ENCODE measurements around the gene PRKAG3. TPM values are rescaled to one million over a fixed set of nuclear protein-coding genes. Genes with fewer than 3 reads are reported as not detected.

Gene PRKAG3
- total and polyA plus RNA-seq, 8 donors: 0.08 TPM; not detected in 7

DNA sequence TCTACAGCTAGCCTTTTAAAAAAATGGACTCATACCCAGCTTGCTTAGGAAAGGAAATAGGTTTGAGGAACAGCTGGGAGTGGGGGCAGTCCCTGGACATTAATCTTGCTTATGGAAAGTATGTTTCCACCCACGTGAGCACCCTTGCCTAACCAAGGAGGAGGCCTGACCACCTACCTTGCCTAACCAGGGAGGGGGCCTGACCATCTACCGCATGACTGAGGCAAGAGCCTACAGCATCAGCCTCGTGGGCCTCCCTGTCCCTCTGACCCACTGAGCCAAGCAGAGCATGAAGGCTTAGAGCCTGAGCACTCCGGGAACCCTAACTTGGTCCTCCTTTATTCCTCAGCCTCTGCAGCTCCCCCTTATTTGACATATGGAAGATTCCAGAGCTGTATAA lies 20.2 kb downstream of the PRKAG3 start:
- Histone ChIP-seq H3K27ac (no peak overlapping the region), H3K27me3 (no peaks in the 10 kb centered on the region), H3K9me3 (no peaks in the 10 kb centered on the region), H3K4me3 (no peak overlapping the region), H3K36me3 (peaks cover 0 to 42% of the 10 kb centered on the region in 2 donors), H3K4me1 (peaks cover 0 to 24% of the 10 kb centered on the region in 2 donors)
- TF ChIP-seq, protein P1, sequence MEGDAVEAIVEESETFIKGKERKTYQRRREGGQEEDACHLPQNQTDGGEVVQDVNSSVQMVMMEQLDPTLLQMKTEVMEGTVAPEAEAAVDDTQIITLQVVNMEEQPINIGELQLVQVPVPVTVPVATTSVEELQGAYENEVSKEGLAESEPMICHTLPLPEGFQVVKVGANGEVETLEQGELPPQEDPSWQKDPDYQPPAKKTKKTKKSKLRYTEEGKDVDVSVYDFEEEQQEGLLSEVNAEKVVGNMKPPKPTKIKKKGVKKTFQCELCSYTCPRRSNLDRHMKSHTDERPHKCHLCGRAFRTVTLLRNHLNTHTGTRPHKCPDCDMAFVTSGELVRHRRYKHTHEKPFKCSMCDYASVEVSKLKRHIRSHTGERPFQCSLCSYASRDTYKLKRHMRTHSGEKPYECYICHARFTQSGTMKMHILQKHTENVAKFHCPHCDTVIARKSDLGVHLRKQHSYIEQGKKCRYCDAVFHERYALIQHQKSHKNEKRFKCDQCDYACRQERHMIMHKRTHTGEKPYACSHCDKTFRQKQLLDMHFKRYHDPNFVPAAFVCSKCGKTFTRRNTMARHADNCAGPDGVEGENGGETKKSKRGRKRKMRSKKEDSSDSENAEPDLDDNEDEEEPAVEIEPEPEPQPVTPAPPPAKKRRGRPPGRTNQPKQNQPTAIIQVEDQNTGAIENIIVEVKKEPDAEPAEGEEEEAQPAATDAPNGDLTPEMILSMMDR (IDR thresholded peaks at IDR 0.05): no peak
- ATAC-seq (peak; percentile 60), DNase-seq (peak in 1 of 4 donors; percentile 84)
- intact Hi-C loops (cut with DNase I): no loop called here

DNA sequence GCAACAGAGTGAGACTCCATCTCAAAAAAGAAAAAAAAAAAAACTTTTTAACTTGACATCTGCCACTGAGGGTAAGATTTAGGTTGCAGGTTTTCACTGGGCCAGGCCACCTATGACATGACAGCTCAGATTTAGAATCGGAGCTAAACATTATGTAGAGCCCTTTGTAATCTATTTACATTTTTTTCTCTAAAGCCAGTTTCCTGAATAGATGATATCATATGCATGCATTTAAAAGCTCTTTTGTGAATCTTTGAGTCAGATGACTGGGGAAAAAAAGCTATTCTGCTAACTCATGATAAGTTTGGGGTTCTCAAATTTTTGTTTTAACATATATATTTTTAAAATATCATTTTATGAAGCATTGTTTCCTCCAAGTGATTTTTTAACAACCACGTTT lies 21.3 kb downstream of the PRKAG3 start:
- no peak for ATAC-seq
- no peak overlapping the region for H3K27ac ChIP-seq
- peaks cover 0 to 34% of the 10 kb centered on the region in 2 donors for H3K36me3 ChIP-seq
- DNase-seq: no peak
- H3K9me3 ChIP-seq: no peaks in the 10 kb centered on the region
- H3K27me3 ChIP-seq: no peaks in the 10 kb centered on the region
- peaks cover 9 to 35% of the 10 kb centered on the region in 2 donors for H3K4me1 ChIP-seq
- TF ChIP-seq, protein P1 (IDR thresholded peaks at IDR 0.05): no peak
- intact Hi-C loops (cut with DNase I): no loop called here
- H3K4me3 ChIP-seq: no peak overlapping the region

DNA sequence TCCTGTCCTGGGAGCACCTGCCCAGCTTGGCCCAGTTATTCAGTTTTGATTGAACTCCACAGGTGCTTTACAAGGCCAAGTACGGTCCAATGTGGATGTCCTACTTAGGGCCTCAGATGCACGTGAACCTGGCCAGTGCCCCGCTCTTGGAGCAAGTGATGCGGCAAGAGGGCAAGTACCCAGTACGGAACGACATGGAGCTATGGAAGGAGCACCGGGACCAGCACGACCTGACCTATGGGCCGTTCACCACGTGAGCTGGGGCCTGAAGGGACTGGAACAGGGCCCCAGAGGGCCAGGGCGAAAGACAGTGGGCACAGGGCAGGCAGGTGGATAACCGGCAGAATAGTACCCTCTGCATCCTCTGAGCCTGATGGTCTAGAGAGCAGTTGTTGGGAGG lies 22.1 kb downstream of the PRKAG3 start:
- H3K4me1 ChIP-seq: peaks cover 11 to 35% of the 10 kb centered on the region in 2 donors
- ATAC-seq: no peak
- H3K4me3 ChIP-seq: no peak overlapping the region
- peaks cover 0 to 7% of the 10 kb centered on the region in 2 donors for H3K9me3 ChIP-seq
- H3K27ac ChIP-seq: no peak overlapping the region
- TF ChIP-seq, protein P1 (IDR thresholded peaks at IDR 0.05): no peak
- H3K36me3 ChIP-seq: peaks cover 0 to 26% of the 10 kb centered on the region in 2 donors
- intact Hi-C loops (cut with DNase I): no loop called here
- DNase-seq: no peak
- no peaks in the 10 kb centered on the region for H3K27me3 ChIP-seq

DNA sequence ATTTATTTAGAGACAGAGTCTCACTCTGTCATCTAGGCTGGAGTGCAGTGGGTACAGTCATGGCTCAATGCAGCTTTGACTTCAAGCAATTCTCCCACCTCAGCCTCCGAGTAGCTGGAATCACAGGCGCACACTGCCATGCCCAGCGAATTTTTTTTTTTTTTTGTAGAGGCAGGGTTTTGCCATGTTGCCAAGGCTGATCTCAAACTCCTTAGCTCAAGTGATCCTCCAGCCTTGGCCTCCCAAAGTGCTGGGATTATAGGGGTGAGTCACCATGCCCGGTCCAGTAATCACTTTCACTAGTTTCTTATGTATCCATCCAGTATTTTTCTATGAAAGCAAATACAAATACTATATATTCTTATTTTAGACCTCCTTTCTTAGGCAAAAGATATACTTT lies 24.0 kb downstream of the PRKAG3 start:
- Histone ChIP-seq H3K4me1 (peaks cover 11 to 41% of the 10 kb centered on the region in 2 donors), H3K4me3 (no peak overlapping the region), H3K36me3 (peaks cover 0 to 7% of the 10 kb centered on the region in 2 donors), H3K9me3 (peaks cover 0 to 13% of the 10 kb centered on the region in 2 donors), H3K27ac (no peak overlapping the region), H3K27me3 (no peaks in the 10 kb centered on the region)
- DNase-seq: no peak
- TF ChIP-seq, protein P1 (IDR thresholded peaks at IDR 0.05): no peak
- ATAC-seq: no peak
- intact Hi-C loops (cut with DNase I): no loop called here

DNA sequence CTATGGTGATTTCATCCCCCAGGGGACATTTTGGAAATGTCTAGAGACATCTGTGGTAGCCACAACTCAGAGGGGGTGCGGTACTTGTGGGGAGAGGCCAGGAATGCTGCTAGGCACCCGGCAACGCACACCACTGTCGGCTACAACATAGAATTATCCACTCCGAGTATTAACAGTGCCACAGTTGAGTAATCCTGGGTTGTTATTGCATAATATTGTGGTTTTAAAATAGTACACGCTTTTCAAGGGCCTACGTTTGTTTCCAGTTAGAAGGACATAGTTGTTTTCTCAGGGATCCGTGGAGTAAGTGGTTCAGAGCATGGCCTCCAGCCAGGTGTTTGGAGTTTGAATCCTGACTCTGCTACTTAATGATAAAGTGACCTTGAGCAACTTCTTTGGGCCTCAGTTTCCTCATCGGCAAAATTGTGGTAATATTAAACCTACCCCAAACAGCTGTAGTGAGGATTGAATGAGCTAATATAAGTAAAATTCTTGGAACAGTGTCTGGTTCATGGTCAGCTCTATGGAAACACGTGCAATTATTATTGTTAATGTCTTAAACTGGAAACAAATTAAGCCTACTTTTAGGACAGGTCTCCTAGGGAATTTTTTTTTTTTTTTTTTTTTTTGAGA lies 25.1 kb downstream of the PRKAG3 start:
- peak; percentile 72 to 88 (median 86) for DNase-seq
- Histone ChIP-seq H3K4me3 (no peak overlapping the region), H3K9me3 (peaks cover 0 to 13% of the 10 kb centered on the region in 2 donors), H3K4me1 (peaks cover 11 to 42% of the 10 kb centered on the region in 2 donors), H3K27me3 (no peaks in the 10 kb centered on the region), H3K27ac (peak overlapping the region; percentile 73 to 81), H3K36me3 (no peaks in the 10 kb centered on the region)
- intact Hi-C loops (cut with DNase I): no loop called here
- peak; percentile 98 for ATAC-seq
- TF ChIP-seq, protein P1 (IDR thresholded peaks at IDR 0.05): no peak

Measured in left lung (tissue), 10 donors.